Right ventricle myocardium inferior (tissue), 1 donor: ENCODE measurements around the gene KRT33B. TPM values are rescaled to one million over a fixed set of nuclear protein-coding genes. Genes with fewer than 3 reads are reported as not detected.

Source experiments
- ATAC-seq: fragments of 200-7000 bp; cut with Tn5 transposase; one replicate; pipeline ENCODE4 v1.9.1; 2020; ENCODE audit warnings: mild to moderate bottlenecking, moderate library complexity
- DNase-seq: peaks from one replicate; pipeline ENCODE4 v3.0.0; 2021; ENCODE audit errors: missing footprints
- intact Hi-C: fragments of 100-400 bp; cut with DNase I; formaldehyde crosslinking; loops from one replicate; pipeline ENCODE4 v1.11.0; 2022
- long read RNA-seq: library from polyadenylated mRNA; unstranded; transcript quantifications from one replicate; pipeline ENCODE4 v2.0.0, GENCODE V29; 2021
- total RNA-seq: library from RNA; stranded (reverse); fragmentation: NEBNext Ultra II Directional; extraction: Animal tissue kit (Norgen Biotek cat#: 25700); gene quantifications from one replicate; pipeline ENCODE4 v1.2.1, GENCODE V29; 2021
- donor health status: DM: no; HTN: yes; CAD: no; lungs with severe emphysema.

KRT33B gene
- not detected for total RNA-seq
- long read RNA-seq = 0 reads

GRCh38 chr17:41369713-41370112, at the start of gene KRT33B:
KRT33B (minus strand) TSS chr17:41369813; CDS start chr17:41369750, 63 bp downstream.
- ATAC-seq = no peak
- no peak for DNase-seq
- intact Hi-C loops = no loop called here

- intact Hi-C loops = no loop called here
- no peak for ATAC-seq
- DNase-seq = no peak
Measured at GRCh38 chr17:41418116-41418860, 48.7 kb upstream of the KRT33B start.

GRCh38 chr17:41417576-41418015, 48.0 kb upstream of the KRT33B start:
- DNase-seq (no peak), ATAC-seq (no peak)
- intact Hi-C loops = no loop called here

GRCh38 chr17:41417127-41417526, 47.5 kb upstream of the KRT33B start:
- intact Hi-C loops = no loop called here
- no peak for ATAC-seq

GRCh38 chr17:41416479-41416878, 46.9 kb upstream of the KRT33B start:
- peak; percentile 48 for ATAC-seq

More at GRCh38 chr17:41417127-41417526, 47.5 kb upstream of the KRT33B start:
- DNase-seq = no peak

GRCh38 chr17:41415833-41416335, 46.3 kb upstream of the KRT33B start:
- intact Hi-C loops = no loop called here
- DNase-seq = no peak
- peak; percentile 39 for ATAC-seq

More at GRCh38 chr17:41416479-41416878, 46.9 kb upstream of the KRT33B start:
- DNase-seq = no peak
- intact Hi-C loops = no loop called here

GRCh38 chr17:41415411-41415810, 45.8 kb upstream of the KRT33B start:
- intact Hi-C loops = no loop called here
- ATAC-seq (no peak), DNase-seq (no peak)

- intact Hi-C loops = no loop called here
- ATAC-seq (no peak), DNase-seq (no peak)
Measured at GRCh38 chr17:41413982-41414381, 44.4 kb upstream of the KRT33B start.

- intact Hi-C loops = no loop called here
- DNase-seq (no peak), ATAC-seq (no peak)
Measured at GRCh38 chr17:41413353-41413957, 43.8 kb upstream of the KRT33B start.

GRCh38 chr17:41411072-41411840, 41.6 kb upstream of the KRT33B start:
- DNase-seq = no peak
- intact Hi-C loops = no loop called here

GRCh38 chr17:41407226-41407625, 37.6 kb upstream of the KRT33B start:
- no peak for DNase-seq
- intact Hi-C loops = loop anchor here (10.0 kb wide), 1 partner anchor 78 kb away; the partner anchor contains the start of genes KRT35 and KRT36
- ATAC-seq = no peak

More at GRCh38 chr17:41411072-41411840, 41.6 kb upstream of the KRT33B start:
- no peak for ATAC-seq

GRCh38 chr17:41406205-41406604, 36.6 kb upstream of the KRT33B start:
- ATAC-seq (no peak), DNase-seq (no peak)
- intact Hi-C loops = loop anchor here (10.0 kb wide), 1 partner anchor 79 kb away; the partner anchor contains the start of genes KRT35 and KRT36

- ATAC-seq = no peak
- DNase-seq = no peak
- intact Hi-C loops = loop anchor here (10.0 kb wide), 1 partner anchor 81 kb away; the partner anchor contains the start of genes KRT35 and KRT36
Measured at GRCh38 chr17:41404024-41404671, 34.5 kb upstream of the KRT33B start.

GRCh38 chr17:41403404-41404023, 33.9 kb upstream of the KRT33B start:
- intact Hi-C loops = loop anchor here (10.0 kb wide), 1 partner anchor 81 kb away; the partner anchor contains the start of genes KRT35 and KRT36
- DNase-seq = no peak
- no peak for ATAC-seq

GRCh38 chr17:41402161-41402560, 32.5 kb upstream of the KRT33B start:
- intact Hi-C loops = loop anchor here (10.0 kb wide), 1 partner anchor 83 kb away; the partner anchor contains the start of genes KRT35 and KRT36
- no peak for ATAC-seq

GRCh38 chr17:41396996-41397660, 27.5 kb upstream of the KRT33B start, which contains the start of gene KRT31:
KRT31 (minus strand) TSS chr17:41397608; CDS start chr17:41397539, 69 bp downstream.
- ATAC-seq (no peak), DNase-seq (no peak)
- intact Hi-C loops = no loop called here

More at GRCh38 chr17:41402161-41402560, 32.5 kb upstream of the KRT33B start:
- DNase-seq = no peak

GRCh38 chr17:41396340-41396739, 26.7 kb upstream of the KRT33B start:
- DNase-seq (no peak), ATAC-seq (no peak)
- intact Hi-C loops = no loop called here
